A549 (cell line): ENCODE results near the gene PPAN. TPM values are rescaled to one million over a fixed set of nuclear protein-coding genes. Genes with fewer than 3 reads are reported as not detected.

Experiments
- ATAC-seq, 2 experiments: fragments of 200-7000 bp in 1 of 2; fragments of >200 bp in 1 of 2; cut with Nextera tagmentation in 1 of 2; cut with Tn5 transposase in 1 of 2; 3 replicates each; pipeline versions ENCODE4 v1.8.0 to v1.9.1; 2018 to 2020; ENCODE audit warnings: mild to moderate bottlenecking in 1 of 2, moderate library complexity in 1 of 2
- CTCF ChIA-PET: fragments of 300-600 bp; sonication (Branson Sonifier 250); formaldehyde crosslinking; extraction: SDS; loops from one replicate; lab custom pipeline; 2021; ENCODE audit warnings: antibody characterized with exemption, inconsistent platforms; lab: Yijun Ruan, JAX
- POLR2A ChIA-PET: fragments of 350-600 bp; formaldehyde crosslinking; extraction: SDS; loops from one replicate; lab custom pipeline; 2021; ENCODE audit warnings: antibody characterized with exemption, inconsistent platforms; lab: Yijun Ruan, JAX
- DNase-seq, 2 experiments: peaks; one replicate each; pipeline versions ENCODE4 v3.0.0 to v3.0.0-alpha.2; 2011 to 2016; ENCODE audit warnings: low read depth in 1 of 2, low spot score in 1 of 2
- FAIRE-seq: peaks from 2 replicates; lab custom pipeline; 2011; peaks lifted over from hg19 to GRCh38; lab: Jason Lieb, UNC
- H3K27ac ChIP-seq, 2 experiments: fragments of >200 bp; sonication (Bioruptor Twin); formaldehyde crosslinking; 3 replicates each; pipeline ENCODE4 v1.5.1; 2016 to 2017
- H3K4me1 ChIP-seq: fragments of >200 bp; sonication (Bioruptor Twin); formaldehyde crosslinking; 3 replicates; pipeline ENCODE4 v1.6.1; 2016
- H3K4me2 ChIP-seq: fragments of >200 bp; sonication (Bioruptor Twin); formaldehyde crosslinking; 3 replicates; pipeline ENCODE4 v1.6.1; 2016
- H3K4me3 ChIP-seq: fragments of >200 bp; sonication (Bioruptor Twin); formaldehyde crosslinking; 3 replicates; pipeline ENCODE4 v1.5.1; 2016
- H3K9me3 ChIP-seq: fragments of >200 bp; sonication (Bioruptor Twin); formaldehyde crosslinking; 3 replicates; pipeline ENCODE4 v1.6.1; 2016
- ATOH8 ChIP-seq: fragments of 250-450 bp; sonication (Bioruptor Pico); IDR thresholded peaks from 2 replicates; pipeline ENCODE4 v1.5.0; 2020; ENCODE audit warnings: low read depth, mild to moderate bottlenecking, moderate library complexity
- CTCF ChIP-seq: fragments of >200 bp; sonication (Bioruptor Twin); formaldehyde crosslinking; IDR thresholded peaks from 3 replicates; pipeline ENCODE4 v1.5.1; 2016
- E2F6 ChIP-seq: IDR thresholded peaks from 2 replicates; pipeline ENCODE4 v1.6.1; 2012; ENCODE audit warnings: low read depth, borderline replicate concordance
- ESRRA ChIP-seq: fragments of 150-350 bp; IDR thresholded peaks from 2 replicates; pipeline ENCODE4 v1.6.1; 2014; ENCODE audit warnings: mild to moderate bottlenecking, low read length, borderline replicate concordance
- HES2 ChIP-seq: fragments of >200 bp; sonication (Bioruptor Twin); formaldehyde crosslinking; IDR thresholded peaks from 2 replicates; pipeline ENCODE4 v1.6.1; 2016
- KDM1A ChIP-seq: fragments of 200-600 bp; sonication (generic); IDR thresholded peaks from 2 replicates; pipeline ENCODE4 v1.6.1; 2016; ENCODE audit warnings: low read depth, mild to moderate bottlenecking
- NFE2L2 ChIP-seq: fragments of 150-350 bp; conservative IDR thresholded peaks from 2 replicates; pipeline ENCODE4 v1.6.1; 2014; ENCODE audit warnings: low read length
- PBX3 ChIP-seq: IDR thresholded peaks from 2 replicates; pipeline ENCODE4 v1.6.1; 2012
- RNF2 ChIP-seq: fragments of 200-600 bp; sonication (generic); IDR thresholded peaks from 2 replicates; pipeline ENCODE4 v1.6.1; 2016; ENCODE audit warnings: low read depth, mild to moderate bottlenecking, antibody characterized with exemption, moderate library complexity, borderline replicate concordance
- TP53 ChIP-seq: fragments of 250-450 bp; sonication (Bioruptor Pico); IDR thresholded peaks from 2 replicates; pipeline ENCODE4 v1.5.0; 2021; ENCODE audit warnings: mild to moderate bottlenecking, moderate library complexity
- USF2 ChIP-seq: fragments of 450-650 bp; IDR thresholded peaks from 2 replicates; pipeline ENCODE4 v1.6.1; 2014; ENCODE audit warnings: antibody characterized with exemption
- WGBS: methylation state at CpG from one replicate; pipeline ENCODE4 v1.1.6; 2017; ENCODE audit errors: missing lambda C conversion rate; 5-methylcytosine and 5-hydroxymethylcytosine counted together
- polyA plus RNA-seq, 4 experiments: library from polyadenylated mRNA; depleted of rRNA in 3 of 4; stranded (reverse); fragments of >200 nt; fragmentation: RNase III in 1 of 4; extraction: RNeasy Plus Mini Kit Qiagen cat#74134 plus additional on column Dnase treatment in 1 of 4; gene quantifications; 2 replicates in 3 of 4; 3 replicates in 1 of 4; pipeline ENCODE4 v1.2.3, GENCODE V29; 2011 to 2017

The PPAN gene
- polyA plus RNA-seq, 2 of the 4 experiments (the other 2 are of a cell fraction), result 26.6 to 65.0 TPM

- CTCF ChIA-PET, result interaction anchor here (1.8 kb wide), 1 partner anchor 10 kb away, joined by 5 read pairs; no protein-coding TSS in a partner anchor
- peaks cover 6% of the 10 kb centered on the region; the same call in 2 of the 3 replicates for H3K4me1 ChIP-seq
- TF ChIP-seq CTCF (no peak), TP53 (CRISPR knock-in tag) (no peak)
- FAIRE-seq (no peak), ATAC-seq (0 out of 6 replicates have a peak, but pooled peaks of 1 of the 2 experiments have one; percentile 26), DNase-seq (no peak)
- POLR2A ChIA-PET, result no interaction called here
- H3K9me3 ChIP-seq, result no peaks in the 10 kb centered on the region
- H3K4me2 ChIP-seq, result no peak overlapping the region
- no peak overlapping the region for H3K4me3 ChIP-seq
- H3K27ac ChIP-seq, result no peak overlapping the region
- WGBS, result 97% methylated on average over 27 of the region's 39 CpGs
Measured at GRCh38 chr19:10135551-10136334, 29.6 kb downstream of the PPAN start.

GRCh38 chr19:10136936-10137335 lies 30.8 kb downstream of the PPAN start:
- DNase-seq (no peak), FAIRE-seq (no peak), ATAC-seq (no peak)
- 100% methylated on average over 1 of the region's 14 CpGs for WGBS
- ChIA-PET CTCF (interaction anchor here (0.7 to 1.8 kb wide), 4 partner anchors 12 to 370 kb away, joined by 3 to 5 read pairs (median 4); no protein-coding TSS in a partner anchor), POLR2A (no interaction called here)
- Histone ChIP-seq H3K9me3 (no peaks in the 10 kb centered on the region), H3K4me2 (no peak overlapping the region), H3K27ac (no peak overlapping the region), H3K4me1 (peaks cover 2% of the 10 kb centered on the region; the same call in 1 of the 3 replicates), H3K4me3 (no peak overlapping the region)
- TF ChIP-seq NFE2L2 (no peak), CTCF (no peak), RNF2 (no peak), ATOH8 (CRISPR knock-in tag) (no peak), E2F6 (no peak), USF2 (no peak), KDM1A (no peak), ESRRA (no peak), PBX3 (no peak), HES2 (no peak)
